HS-27A (cell line): ENCODE measurements around the gene ENTPD3.

Experiments used
- DNase-seq: peaks from one replicate; pipeline ENCODE4 v3.0.0-alpha.2; 2012; ENCODE audit warnings: low read depth, missing footprints

Gene ENTPD3

GRCh38 chr3:40404591-40405198, 17.7 kb downstream of the ENTPD3 start:
- no peak for DNase-seq

GRCh38 chr3:40407007-40407406, 20.0 kb downstream of the ENTPD3 start:
- DNase-seq: no peak

GRCh38 chr3:40407611-40408010, 20.6 kb downstream of the ENTPD3 start:
- no peak for DNase-seq

- no peak for DNase-seq
These were observed 27.3 kb downstream of the ENTPD3 start for GRCh38 chr3:40414270-40414669.

GRCh38 chr3:40417845-40418543, 31.0 kb downstream of the ENTPD3 start:
- DNase-seq: no peak

GRCh38 chr3:40422861-40423260, 35.9 kb downstream of the ENTPD3 start:
- no peak for DNase-seq

GRCh38 chr3:40427045-40427669, 40.2 kb downstream of the ENTPD3 start:
- no peak for DNase-seq

GRCh38 chr3:40432793-40433192, 45.8 kb downstream of the ENTPD3 start:
- no peak for DNase-seq

- no peak for DNase-seq
These were observed 50.9 kb downstream of the ENTPD3 start for GRCh38 chr3:40437889-40438288.

- DNase-seq: no peak
These were observed 58.1 kb downstream of the ENTPD3 start for GRCh38 chr3:40445062-40445461.

- no peak for DNase-seq
These were observed 58.9 kb downstream of the ENTPD3 start for GRCh38 chr3:40445880-40446279.

GRCh38 chr3:40450438-40450837, 63.5 kb downstream of the ENTPD3 start:
- DNase-seq: no peak

- no peak for DNase-seq
These were observed 64.6 kb downstream of the ENTPD3 start for GRCh38 chr3:40451551-40451950.

- DNase-seq: no peak
These were observed 65.1 kb downstream of the ENTPD3 start for GRCh38 chr3:40452057-40452456.

- no peak for DNase-seq
These were observed 65.5 kb downstream of the ENTPD3 start for GRCh38 chr3:40452562-40452875.

GRCh38 chr3:40452876-40453730, 66.1 kb downstream of the ENTPD3 start:
- DNase-seq: peak; percentile 94

GRCh38 chr3:40453933-40454332, 66.9 kb downstream of the ENTPD3 start:
- no peak for DNase-seq

GRCh38 chr3:40455328-40455727, 68.3 kb downstream of the ENTPD3 start:
- no peak for DNase-seq

- no peak for DNase-seq
These were observed 69.4 kb downstream of the ENTPD3 start for GRCh38 chr3:40456279-40456939.

- peak; percentile 87 for DNase-seq
These were observed 70.2 kb downstream of the ENTPD3 start, which contains the start of gene RPL14 for GRCh38 chr3:40456940-40457823. RPL14 (plus strand) TSS chr3:40457339; CDS start chr3:40457472, 133 bp downstream.

GRCh38 chr3:40458473-40458872, 71.5 kb downstream of the ENTPD3 start:
- DNase-seq: no peak
